HG02973 (cell line): Measurements from ENCODE around the gene SPATA21.
"Not testable (repeated sequence)": the region's sequence is repeated elsewhere in the genome, so short reads cannot be mapped to it uniquely, and the experiment has no call there.

Experiments
- ATAC-seq: cut with Tn5 transposase; IDR thresholded peaks from one replicate; pipeline ENCODE4 v1.9.1; 2021; ENCODE audit warnings: moderate library complexity; ENCODE audit not compliant: unreplicated experiment

Gene SPATA21

DNA sequence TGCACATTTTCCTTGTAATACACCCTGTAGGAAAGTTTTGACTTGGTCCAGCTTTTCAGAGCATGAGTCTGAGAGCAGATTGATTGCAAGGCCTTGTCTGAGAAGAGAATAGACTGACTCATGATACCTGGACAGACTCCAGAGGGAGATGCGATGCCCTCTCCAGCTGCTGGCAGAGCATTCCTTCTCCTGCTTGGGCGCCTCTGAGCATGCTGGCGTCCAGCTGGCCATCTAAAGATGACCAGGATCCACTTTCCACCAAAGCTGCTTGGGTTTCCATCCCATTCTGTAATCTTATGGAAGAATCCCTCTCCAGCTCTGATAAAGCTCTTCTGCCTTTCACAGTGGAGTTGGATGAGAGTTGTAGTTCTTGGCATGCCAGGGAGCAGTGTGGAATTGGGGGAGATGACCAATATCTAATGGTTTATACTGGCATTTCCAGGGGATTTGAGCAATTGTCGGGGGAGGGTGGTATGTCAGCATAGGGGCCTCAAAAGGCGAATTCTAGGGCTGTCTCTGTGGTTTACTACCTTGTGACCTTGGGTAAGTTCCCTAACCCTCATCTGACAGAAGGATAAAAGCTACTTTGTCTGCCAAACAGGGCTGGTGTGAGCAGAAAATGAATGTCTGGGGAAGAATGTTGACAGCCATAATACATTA lies 50.6 kb downstream of the SPATA21 start:
- ATAC-seq, result no peak

DNA sequence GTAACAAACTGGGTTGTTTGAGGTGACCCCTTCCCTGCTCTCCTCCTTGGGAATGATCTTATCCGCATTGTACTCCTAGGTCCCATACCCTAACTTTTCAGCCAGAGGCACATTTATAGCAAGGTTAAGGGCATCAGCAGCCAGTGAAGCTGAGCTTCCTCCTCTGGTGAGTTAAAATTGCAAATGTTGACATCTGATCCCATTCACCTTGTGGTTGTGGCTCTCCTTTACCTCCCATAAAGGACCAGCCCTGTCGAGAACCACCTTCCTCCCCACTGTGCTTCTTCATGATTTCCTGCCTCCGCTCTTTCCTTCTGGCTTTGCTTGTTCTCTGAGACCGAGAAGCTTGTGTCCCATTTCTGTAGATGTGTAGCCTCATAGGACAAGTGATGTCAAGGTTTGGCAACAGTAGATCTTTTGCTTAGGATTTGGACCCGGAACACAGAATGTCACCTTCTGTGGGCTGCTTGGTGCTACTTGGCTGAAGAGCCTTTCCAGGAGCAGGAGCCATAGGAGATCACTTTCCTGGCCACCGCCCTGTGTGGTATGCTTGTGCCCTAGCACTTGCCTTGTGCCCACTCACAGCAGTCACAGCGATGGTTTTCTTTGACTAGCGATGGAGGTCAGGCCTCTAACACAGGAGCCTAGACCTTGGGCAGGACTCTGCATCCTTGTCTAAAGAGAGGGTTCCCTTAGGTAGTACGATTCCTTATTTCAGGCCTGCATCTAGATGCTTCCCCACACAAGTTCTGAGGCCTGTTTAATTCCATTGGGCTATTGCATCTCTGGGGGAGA lies 51.4 kb downstream of the SPATA21 start:
- ATAC-seq, result no peak

DNA sequence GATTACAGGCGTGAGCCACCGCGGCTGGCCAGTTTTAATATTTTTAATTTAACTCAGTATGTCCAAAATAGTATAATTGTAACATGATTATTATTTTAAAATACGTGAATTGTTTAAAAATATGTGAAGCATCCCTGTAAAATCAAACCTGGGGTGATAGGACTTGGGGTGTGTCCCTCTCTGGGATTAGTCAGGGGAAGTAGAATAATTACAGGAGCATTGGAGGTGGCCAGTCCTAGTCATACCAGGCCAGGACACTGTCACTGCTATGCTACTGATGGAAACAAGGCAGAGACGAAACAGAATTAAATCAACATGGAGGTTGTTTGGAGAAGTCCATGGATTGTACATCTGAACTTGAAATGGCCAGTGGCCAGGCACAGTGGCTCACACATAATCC lies 53.3 kb downstream of the SPATA21 start:
- no peak for ATAC-seq

DNA sequence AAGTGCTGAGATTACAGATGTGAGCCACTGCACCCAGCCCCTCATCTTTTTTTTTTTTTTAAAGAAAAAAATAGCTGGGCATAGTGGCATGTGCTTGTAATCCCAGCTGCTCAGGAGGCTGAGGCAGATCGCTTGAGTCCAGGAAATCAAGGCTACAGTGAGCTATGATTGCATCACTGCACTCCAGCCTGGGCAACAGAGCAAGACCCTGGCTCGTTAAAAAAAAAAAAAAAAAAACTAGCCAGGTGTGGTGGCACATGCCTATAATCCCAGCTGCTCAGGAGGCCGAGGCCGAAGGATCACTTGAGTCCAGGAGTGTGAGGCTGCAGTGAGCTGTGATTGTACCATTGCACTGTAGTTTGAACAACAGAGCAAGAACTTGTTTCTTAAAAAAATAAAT lies 56.4 kb downstream of the SPATA21 start:
- ATAC-seq, result no peak

DNA sequence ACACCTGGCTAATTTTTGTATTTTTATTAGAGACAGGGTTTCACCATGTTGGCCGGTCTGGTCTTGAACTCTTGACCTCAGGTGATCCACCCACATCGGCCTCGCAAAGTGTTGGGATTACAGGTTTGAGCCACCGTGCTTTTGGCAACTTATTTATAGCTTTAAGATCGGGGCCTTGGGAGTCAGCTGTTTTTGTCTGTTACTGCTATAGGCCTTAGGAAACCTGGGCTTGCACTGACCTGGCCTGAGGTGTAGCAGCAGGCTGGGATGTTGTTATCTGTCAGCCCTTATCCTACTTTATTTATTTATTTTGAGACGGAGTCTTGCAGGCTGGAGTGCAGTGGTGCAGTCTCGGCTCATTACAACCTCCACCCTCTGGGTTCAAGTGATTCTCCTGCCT lies 58.8 kb downstream of the SPATA21 start:
- no peak for ATAC-seq

DNA sequence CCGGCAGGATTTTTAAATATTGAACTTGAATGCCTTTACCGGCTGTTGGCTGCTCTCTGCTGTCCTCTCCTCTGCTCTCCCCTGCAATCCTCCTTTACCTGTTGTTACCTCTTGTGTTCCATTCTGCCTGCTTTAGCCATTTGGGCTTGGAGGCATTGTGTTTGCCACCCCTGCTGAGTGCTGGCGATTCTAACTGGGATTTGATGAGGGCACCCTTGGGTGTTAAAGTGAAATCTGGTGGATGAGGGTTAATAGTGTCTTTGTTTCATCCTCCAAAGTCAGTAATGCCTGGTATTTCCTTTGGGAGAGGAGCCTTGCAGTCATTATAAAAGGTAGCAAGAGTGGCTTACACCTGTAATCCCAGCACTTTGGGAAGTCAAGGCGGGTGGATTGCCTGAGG lies 60.3 kb downstream of the SPATA21 start:
- ATAC-seq, result no peak

DNA sequence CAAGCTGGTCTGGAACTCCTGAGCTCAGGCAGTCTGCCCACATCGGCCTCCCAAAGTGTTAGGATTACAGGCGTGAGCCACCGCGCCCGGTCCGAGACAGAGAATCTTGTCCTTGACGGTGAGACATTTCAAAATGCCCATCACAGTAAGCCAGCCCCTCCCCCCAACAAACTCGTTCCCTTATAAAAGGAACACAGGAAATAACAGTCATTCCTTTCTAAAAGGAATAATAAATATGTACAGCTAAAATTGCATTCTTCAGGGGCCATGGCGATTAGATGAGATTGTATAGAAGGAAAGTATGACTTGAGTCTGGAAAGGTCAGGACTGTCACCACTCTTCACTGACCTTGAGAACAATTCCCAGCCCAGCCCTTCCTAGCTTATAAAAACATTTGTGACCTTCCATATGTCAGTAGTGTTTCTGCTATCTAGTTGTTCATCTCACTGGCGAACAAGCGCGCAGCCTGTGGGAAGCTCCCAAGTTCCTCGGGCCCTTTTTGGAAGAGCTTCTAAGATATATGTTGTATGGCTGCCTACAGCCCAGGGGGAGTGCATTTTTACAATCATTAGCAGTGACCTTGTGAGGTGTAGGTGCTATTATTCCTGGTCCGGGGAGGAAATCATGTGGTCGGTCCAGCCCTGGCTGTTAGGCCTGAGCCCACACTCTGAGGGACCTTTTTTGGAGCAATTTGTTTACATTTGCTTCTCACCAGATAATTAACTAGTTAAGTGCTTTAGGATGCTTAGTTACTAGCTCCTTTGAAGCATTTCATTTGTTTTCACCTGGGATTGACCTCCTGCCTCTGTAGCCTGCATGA lies 61.5 kb downstream of the SPATA21 start:
- ATAC-seq, result no peak

DNA sequence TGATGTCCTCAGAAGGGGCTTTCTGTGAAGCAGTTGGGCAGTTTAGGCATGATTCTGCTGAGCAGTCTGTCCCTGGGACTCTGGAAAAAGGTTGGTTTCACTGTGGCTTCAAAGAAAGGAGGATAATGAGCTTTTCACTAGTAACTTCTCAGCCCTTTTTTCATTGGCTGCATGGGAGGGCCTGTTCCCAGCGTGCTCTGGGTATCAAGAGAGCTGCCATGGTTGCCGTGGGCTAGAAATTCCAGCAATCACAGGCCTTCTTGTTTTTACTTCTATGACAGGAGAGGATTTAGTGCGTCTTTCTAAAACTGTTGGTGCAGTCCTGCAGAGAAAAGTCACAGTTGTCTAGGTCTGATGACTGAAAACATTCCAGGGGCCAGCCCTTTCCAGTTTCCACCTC lies 63.0 kb downstream of the SPATA21 start:
- no peak for ATAC-seq

DNA sequence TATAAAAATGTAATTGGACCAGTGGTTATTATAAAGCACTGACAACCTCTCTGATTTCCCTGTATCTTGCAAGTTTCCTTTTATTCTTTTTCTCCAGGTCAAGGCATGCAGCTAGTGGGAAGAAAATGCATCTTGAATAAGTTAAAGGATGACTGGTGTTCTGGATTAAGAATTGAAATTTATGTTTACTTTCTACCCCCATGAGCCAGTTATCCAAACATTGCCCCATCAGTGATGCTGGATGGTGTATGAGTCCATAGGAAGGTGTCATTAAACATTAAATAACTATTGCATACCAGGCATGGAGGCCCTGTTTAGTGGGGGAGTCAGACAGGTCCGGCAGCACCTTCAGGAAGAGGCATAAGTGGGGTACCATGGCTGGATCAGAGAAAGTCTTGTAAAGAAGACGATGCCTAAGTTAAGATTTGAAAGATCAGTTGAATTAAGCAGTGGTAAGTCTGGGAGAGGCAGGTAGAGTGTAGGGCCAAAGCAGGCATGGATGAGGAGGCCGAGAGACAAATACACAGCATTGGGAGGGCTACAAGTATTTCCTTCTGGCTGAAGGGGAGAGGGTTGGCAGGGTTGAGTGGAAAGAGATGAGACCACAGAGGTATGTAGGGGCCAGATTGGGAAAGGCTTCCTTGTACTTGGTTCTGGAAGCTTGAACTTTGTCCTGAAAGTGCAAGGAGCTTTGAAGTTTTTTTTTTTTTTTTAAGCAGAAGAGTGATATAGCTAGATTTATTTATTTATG lies 64.5 kb downstream of the SPATA21 start:
- ATAC-seq, result no peak

DNA sequence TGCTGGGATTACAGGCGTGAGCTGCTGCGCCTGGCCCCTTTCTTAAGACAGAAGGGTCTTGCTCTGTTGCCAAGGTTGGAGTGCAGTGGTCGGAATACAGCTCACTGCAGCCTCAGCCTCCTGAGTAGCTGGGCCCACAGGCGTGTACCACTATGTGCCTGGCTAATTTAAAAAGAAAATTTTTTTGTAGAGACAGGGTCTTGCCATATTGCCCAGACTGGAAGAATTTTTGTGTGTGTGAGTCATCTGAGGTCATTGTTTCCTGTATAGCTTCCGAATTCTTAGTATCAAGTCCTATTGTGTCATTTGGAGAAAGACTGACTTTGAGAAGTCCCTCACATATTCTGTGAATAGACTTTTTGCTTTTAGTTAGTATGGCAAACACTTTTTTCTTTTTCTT lies 65.5 kb downstream of the SPATA21 start:
- no peak for ATAC-seq

DNA sequence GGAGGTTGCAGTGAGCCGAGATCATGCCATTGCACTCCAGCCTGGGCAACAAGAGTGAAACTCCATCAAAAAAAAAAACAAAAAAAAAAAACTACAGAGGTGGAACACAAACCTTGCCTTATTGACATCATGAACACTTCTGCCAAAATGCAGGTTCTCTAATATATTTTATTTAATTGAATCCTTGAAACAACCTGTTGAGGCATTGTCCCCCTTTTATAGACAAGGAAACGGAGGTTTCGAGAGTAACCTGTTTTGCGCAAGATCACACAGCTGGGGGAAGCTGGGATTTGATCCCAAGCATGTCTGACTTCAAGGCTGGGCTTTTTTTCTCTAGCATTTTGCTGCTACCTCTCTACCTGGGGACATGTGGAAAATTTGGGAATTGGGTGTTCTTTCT lies 67.4 kb downstream of the SPATA21 start:
- ATAC-seq, result no peak

DNA sequence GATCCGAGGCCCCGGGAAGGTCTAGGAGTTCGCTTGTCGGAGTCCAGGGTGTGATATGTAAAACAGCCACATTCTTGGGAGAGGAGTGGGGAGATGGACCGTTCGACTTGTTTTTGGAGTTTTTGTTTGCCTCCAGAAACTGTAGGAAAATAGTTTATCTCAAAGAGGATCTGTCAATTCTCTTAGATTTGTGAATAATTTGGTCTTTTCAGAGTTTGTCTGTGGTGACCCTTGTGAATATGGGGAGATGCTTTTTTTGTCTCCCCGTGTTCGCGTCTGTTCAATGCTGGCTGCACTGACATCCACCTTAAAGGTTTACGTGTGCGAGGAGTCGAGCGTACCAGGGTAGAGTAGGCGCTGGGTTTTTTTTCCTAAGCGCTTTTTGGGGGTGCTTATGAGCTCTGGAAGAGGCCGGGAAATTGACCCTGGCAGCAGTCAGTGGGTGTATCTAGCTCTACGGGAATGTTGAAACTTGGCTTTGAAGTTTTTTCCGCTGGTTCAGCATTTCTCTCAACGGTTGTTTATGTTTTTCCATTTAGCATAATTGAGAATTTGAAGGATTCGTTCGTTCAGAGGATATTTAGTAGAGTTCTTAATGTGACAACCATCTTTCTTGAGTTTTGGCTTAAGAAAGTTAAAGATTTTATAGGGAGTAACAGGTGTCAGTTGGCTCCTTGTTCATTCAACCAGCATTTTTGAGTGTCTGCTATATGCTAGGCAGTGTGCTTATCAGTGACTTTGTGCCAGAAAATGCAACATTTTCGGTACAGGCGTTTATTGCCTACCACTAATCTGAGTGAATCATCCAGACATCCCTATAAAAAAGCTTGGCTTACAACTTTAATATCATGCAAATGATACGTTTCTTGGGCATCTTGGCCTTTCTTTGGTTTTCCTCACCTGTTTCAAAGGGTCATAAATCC lies 69.0 kb downstream of the SPATA21 start:
- no peak for ATAC-seq

DNA sequence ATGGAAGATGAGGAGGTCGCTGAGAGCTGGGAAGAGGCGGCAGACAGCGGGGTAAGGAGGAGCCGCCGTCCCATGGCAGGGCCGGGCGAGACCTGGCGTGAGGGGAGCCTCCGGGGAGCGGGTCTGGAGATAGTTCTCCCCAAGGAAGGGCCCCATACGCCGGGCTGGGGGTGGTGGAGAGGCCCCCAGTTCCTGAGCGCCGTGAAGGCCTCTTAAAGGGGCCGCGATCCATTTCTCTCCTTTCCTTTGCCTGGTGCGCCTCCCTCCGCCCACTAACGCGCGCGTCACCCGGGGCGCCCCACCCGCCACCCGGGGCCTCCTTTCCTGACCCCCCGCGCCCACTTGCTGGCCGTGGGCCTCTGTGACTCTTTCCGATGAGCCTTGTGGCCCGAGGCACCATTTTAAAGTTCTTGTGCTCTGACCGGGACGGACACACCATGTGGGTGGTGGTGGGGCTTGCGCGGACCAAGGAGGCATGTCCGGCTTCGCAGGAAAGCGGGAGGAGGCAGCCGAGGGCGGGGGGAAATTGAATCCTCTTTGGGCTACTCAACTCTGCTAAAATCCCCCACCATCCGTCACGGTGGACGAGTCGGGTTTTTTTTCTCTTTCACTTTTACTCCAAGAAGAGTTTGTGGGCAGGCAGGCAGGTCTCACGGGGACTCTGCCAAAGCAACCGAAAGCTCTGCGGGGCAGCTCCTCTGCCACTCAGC lies 69.8 kb downstream of the SPATA21 start:
- ATAC-seq, result peak; percentile 54

DNA sequence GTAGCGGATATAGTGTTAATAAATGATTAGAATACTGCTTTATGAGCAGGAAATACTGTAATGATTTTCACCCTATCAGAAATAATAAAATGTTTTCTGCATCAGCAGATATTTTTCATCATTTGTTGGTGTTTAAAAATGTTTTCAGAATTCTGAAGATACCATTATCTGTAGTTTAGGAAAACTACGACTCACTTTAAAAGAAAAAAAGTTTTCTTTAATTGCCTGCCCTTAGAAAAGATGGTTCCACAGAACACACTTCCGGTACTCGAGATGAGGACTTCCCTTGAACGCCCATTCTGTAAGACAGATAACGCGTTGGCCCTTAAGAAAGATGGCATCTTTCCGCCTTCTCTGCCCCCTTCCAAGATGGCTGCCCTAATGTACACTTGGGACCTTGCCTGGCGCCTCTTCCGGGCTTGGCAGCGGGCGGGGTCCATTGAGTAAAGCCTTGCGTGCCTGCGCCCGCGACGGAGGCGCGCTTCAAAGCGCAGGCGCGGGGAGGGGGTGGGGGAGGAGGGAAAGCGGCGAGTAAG lies 70.4 kb downstream of the SPATA21 start, which contains the start of gene SZRD1:
SZRD1 (plus strand) TSS at position 521 of the 536 bp plus-strand sequence. CDS start 16 bp downstream, outside the sequence.
- ATAC-seq, result peak; percentile 76

DNA sequence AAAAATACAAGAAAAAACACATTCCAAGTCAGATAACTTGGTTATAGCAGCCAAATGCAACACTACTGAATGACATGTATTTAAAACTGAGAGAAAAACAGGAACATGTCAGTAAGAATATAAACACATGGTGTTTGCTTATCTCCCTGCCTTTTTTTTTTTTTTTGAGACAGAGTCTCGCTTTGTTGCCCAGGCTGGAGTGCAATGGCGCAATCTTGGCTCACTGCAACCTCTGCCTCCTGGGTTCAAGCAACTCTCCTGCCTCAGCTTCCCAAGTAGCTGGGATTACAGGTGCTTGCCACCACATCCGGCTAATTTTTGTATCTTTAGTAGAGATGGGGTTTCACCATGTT lies 72.1 kb downstream of the SPATA21 start:
- not testable (repeated sequence) for ATAC-seq

DNA sequence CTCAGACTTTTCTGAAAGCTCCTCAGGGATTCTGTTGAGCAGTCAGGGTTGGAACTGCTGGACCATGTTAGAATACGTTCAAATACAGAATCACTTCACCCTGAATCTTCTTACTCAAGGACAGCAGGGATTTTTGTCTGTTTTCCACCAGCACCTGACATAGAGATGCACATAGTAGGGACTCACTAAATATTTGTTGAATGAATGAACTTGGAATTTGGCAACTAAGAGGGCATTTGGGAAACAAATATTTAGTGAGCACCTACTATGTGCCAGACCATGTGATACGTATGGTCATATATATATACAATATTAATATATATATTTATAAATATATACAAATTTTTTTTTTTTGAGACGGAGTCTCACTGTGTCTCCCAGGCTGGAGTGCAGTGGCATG lies 80.4 kb downstream of the SPATA21 start:
- no peak for ATAC-seq

DNA sequence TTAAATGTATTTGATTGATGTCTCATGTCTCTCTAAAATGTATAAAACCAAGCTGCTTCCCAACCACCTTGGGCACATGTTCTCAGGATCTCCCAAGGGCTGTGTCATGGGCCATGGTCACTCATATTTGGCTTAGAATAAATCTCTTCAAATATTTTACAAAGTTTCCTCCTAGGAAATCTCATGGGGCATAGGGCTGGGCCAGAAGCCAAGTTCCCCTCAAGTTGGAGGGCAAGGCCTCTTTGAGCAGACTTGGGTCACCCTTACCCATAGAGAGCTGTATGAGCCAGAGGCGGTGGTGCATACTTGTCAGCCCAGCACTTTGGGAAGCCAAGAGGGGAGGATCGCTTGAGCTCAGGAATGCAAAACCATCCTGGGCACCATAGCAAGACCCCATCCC lies 82.6 kb downstream of the SPATA21 start:
- no peak for ATAC-seq

DNA sequence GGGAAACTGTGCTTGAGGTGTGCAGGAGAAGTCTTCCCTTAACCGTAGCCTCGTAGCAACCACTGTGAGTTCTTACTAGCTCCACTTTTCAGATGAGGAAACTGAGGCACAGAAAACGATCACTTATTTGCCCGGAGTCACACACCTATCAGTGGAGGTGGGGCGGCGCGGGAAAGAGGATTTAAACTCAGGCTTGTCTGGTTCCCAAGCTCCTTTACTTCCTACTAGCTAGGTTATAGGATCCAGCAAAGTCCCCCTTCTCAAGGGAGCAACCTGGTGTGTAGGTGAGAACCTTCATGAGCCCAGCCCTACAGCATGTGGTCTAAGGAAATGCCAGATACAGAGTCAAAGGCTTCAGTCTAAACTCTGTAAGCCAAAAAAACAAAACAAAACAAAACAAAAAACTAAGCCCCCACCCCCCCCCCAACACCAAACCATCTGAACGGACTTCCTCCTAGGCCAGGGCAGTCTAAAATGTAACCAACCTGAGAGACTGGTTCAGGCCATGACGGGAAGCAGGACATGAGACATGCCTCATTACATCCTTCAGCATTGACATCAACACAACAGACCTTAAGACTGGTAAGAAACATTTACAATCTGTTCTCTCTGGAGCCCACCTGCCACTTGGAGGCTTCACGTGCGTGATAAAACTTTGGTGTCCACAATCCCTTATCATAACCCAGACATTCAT lies 84.2 kb downstream of the SPATA21 start:
- no peak for ATAC-seq
